RCC 7860 (cell line): ENCODE measurements around the gene B4GALNT1.
"Not testable (repeated sequence)": the region's sequence is repeated elsewhere in the genome, so short reads cannot be mapped to it uniquely, and the experiment has no call there.

Experiments
- DNase-seq: peaks from one replicate; pipeline ENCODE4 v3.0.0-alpha.2; 2015; ENCODE audit warnings: low spot score
- FAIRE-seq: peaks from 2 replicates; lab custom pipeline; 2012; peaks lifted over from hg19 to GRCh38; lab: Jason Lieb, UNC

B4GALNT1 gene

GRCh38 chr12:57638096-57638495 lies 5.1 kb upstream of the B4GALNT1 start:
- FAIRE-seq (no peak), DNase-seq (no peak)

- FAIRE-seq: no peak
- no peak for DNase-seq
Measured at GRCh38 chr12:57637364-57637763, 4.4 kb upstream of the B4GALNT1 start.

GRCh38 chr12:57636731-57637130 lies 3.7 kb upstream of the B4GALNT1 start:
- not testable (repeated sequence) for DNase-seq, FAIRE-seq

- no peak for DNase-seq
- no peak for FAIRE-seq
Measured at GRCh38 chr12:57632073-57632957, 686 bp downstream of the B4GALNT1 start.

- FAIRE-seq (no peak), DNase-seq (no peak)
Measured at GRCh38 chr12:57631566-57632072, 1.4 kb downstream of the B4GALNT1 start.

GRCh38 chr12:57630891-57631433 lies 2.0 kb downstream of the B4GALNT1 start:
- DNase-seq: no peak
- no peak for FAIRE-seq

GRCh38 chr12:57629897-57630471 lies 3.0 kb downstream of the B4GALNT1 start:
- FAIRE-seq: no peak
- no peak for DNase-seq

- no peak for FAIRE-seq
Measured at GRCh38 chr12:57628280-57629191, 4.5 kb downstream of the B4GALNT1 start.

GRCh38 chr12:57627501-57628279 lies 5.3 kb downstream of the B4GALNT1 start:
- FAIRE-seq: no peak

More at GRCh38 chr12:57628280-57629191, 4.5 kb downstream of the B4GALNT1 start:
- DNase-seq: no peak

GRCh38 chr12:57626921-57627445 lies 6.0 kb downstream of the B4GALNT1 start:
- FAIRE-seq (no peak), DNase-seq (no peak)

More at GRCh38 chr12:57627501-57628279, 5.3 kb downstream of the B4GALNT1 start:
- no peak for DNase-seq

GRCh38 chr12:57626111-57626920 lies 6.7 kb downstream of the B4GALNT1 start:
- no peak for FAIRE-seq

GRCh38 chr12:57625261-57626032 lies 7.6 kb downstream of the B4GALNT1 start:
- no peak for FAIRE-seq
- DNase-seq: no peak

More at GRCh38 chr12:57626111-57626920, 6.7 kb downstream of the B4GALNT1 start:
- DNase-seq: no peak

GRCh38 chr12:57624441-57625220 lies 8.4 kb downstream of the B4GALNT1 start:
- no peak for FAIRE-seq
- no peak for DNase-seq

GRCh38 chr12:57623811-57624390 lies 9.1 kb downstream of the B4GALNT1 start:
- no peak for FAIRE-seq
- no peak for DNase-seq

- FAIRE-seq: no peak
- no peak for DNase-seq
Measured at GRCh38 chr12:57623385-57623784, 9.6 kb downstream of the B4GALNT1 start.

GRCh38 chr12:57622293-57623245 lies 10.4 kb downstream of the B4GALNT1 start:
- DNase-seq (no peak), FAIRE-seq (no peak)
